ENCODE measurements around the gene NFATC2.

The NFATC2 gene

GRCh38 chr20:51575486-51575885 is 33.0 kb upstream of the NFATC2 start:
- TF ChIP-seq FOXP2 (optimal IDR thresholded peaks at IDR 0.05; ENCODE audit: borderline replicate concordance, extremely low read depth, extremely low read length, insufficient read depth) (no peak), SIN3A (IDR thresholded peaks at IDR 0.05; ENCODE audit: borderline replicate concordance, insufficient read depth, low read length) (no peak), TAF1 (IDR thresholded peaks at IDR 0.05; ENCODE audit: borderline replicate concordance, insufficient read depth, low read length) (no peak), REST (IDR thresholded peaks at IDR 0.05; ENCODE audit: insufficient read depth in 1 of 2, low read depth in 2 of 2, low read length in 2 of 2) (no peak), POLR2AphosphoS5 (IDR thresholded peaks at IDR 0.05; ENCODE audit: low read depth, low read length) (no peak)

- no peak for TF ChIP-seq FOXP2 (optimal IDR thresholded peaks at IDR 0.05; ENCODE audit: borderline replicate concordance, extremely low read depth, extremely low read length, insufficient read depth)
- TF ChIP-seq POLR2AphosphoS5 (IDR thresholded peaks at IDR 0.05; ENCODE audit: low read depth, low read length) = no peak
- TF ChIP-seq TAF1 (IDR thresholded peaks at IDR 0.05; ENCODE audit: borderline replicate concordance, insufficient read depth, low read length) = no peak
- TF ChIP-seq REST (IDR thresholded peaks at IDR 0.05; ENCODE audit: insufficient read depth in 1 of 2, low read depth in 2 of 2, low read length in 2 of 2) = no peak
- TF ChIP-seq SIN3A (IDR thresholded peaks at IDR 0.05; ENCODE audit: borderline replicate concordance, insufficient read depth, low read length) = no peak
These were observed 31.9 kb upstream of the NFATC2 start for GRCh38 chr20:51574248-51575033.

- TF ChIP-seq REST (IDR thresholded peaks at IDR 0.05; ENCODE audit: insufficient read depth in 1 of 2, low read depth in 2 of 2, low read length in 2 of 2) (no peak), FOXP2 (optimal IDR thresholded peaks at IDR 0.05; ENCODE audit: borderline replicate concordance, extremely low read depth, extremely low read length, insufficient read depth) (no peak), SIN3A (IDR thresholded peaks at IDR 0.05; ENCODE audit: borderline replicate concordance, insufficient read depth, low read length) (no peak), TAF1 (IDR thresholded peaks at IDR 0.05; ENCODE audit: borderline replicate concordance, insufficient read depth, low read length) (no peak), POLR2AphosphoS5 (IDR thresholded peaks at IDR 0.05; ENCODE audit: low read depth, low read length) (no peak)
These were observed 31.2 kb upstream of the NFATC2 start for GRCh38 chr20:51573576-51574243.

- TF ChIP-seq TAF1 (IDR thresholded peaks at IDR 0.05; ENCODE audit: borderline replicate concordance, insufficient read depth, low read length) (no peak), REST (IDR thresholded peaks at IDR 0.05; ENCODE audit: insufficient read depth in 1 of 2, low read depth in 2 of 2, low read length in 2 of 2) (no peak), FOXP2 (optimal IDR thresholded peaks at IDR 0.05; ENCODE audit: borderline replicate concordance, extremely low read depth, extremely low read length, insufficient read depth) (no peak), POLR2AphosphoS5 (IDR thresholded peaks at IDR 0.05; ENCODE audit: low read depth, low read length) (no peak), SIN3A (IDR thresholded peaks at IDR 0.05; ENCODE audit: borderline replicate concordance, insufficient read depth, low read length) (no peak)
These were observed 28.9 kb upstream of the NFATC2 start for GRCh38 chr20:51571460-51571794.

Measured in PFSK-1 (cell line).